ENCODE data around the gene EXOSC10.
"Not testable (repeated sequence)": the region's sequence is repeated elsewhere in the genome, so short reads cannot be mapped to it uniquely, and the experiment has no call there.

The EXOSC10 gene

GRCh38 chr1:11107599-11107998 is 7.9 kb upstream of the EXOSC10 start:
- DNase-seq, result no peak

GRCh38 chr1:11105586-11105985 is 5.9 kb upstream of the EXOSC10 start:
- DNase-seq, result no peak

- no peak for DNase-seq
Measured at GRCh38 chr1:11101347-11101746, 1.7 kb upstream of the EXOSC10 start.

GRCh38 chr1:11100806-11101205 is 1.1 kb upstream of the EXOSC10 start:
- DNase-seq, result not testable (repeated sequence)

- DNase-seq, result no peak
Measured at GRCh38 chr1:11100149-11100493, 452 bp upstream of the EXOSC10 start.

GRCh38 chr1:11098931-11099309 is 749 bp downstream of the EXOSC10 start:
- no peak for DNase-seq

GRCh38 chr1:11083784-11084183 is 15.9 kb downstream of the EXOSC10 start:
- DNase-seq, result not testable (repeated sequence)

- DNase-seq, result no peak
Measured at GRCh38 chr1:11080931-11081330, 18.7 kb downstream of the EXOSC10 start.

GRCh38 chr1:11078631-11079030 is 21.0 kb downstream of the EXOSC10 start:
- no peak for DNase-seq

GRCh38 chr1:11073398-11073797 is 26.3 kb downstream of the EXOSC10 start:
- not testable (repeated sequence) for DNase-seq

GRCh38 chr1:11072216-11072917 is 27.3 kb downstream of the EXOSC10 start:
- DNase-seq, result no peak

- DNase-seq, result no peak
Measured at GRCh38 chr1:11071463-11072215, 28.0 kb downstream of the EXOSC10 start.

- no peak for DNase-seq
Measured at GRCh38 chr1:11070876-11071275, 28.8 kb downstream of the EXOSC10 start.

GRCh38 chr1:11068600-11069473 is 30.8 kb downstream of the EXOSC10 start:
- DNase-seq, result no peak

GRCh38 chr1:11067716-11068599 is 31.7 kb downstream of the EXOSC10 start:
- no peak for DNase-seq

- no peak for DNase-seq
Measured at GRCh38 chr1:11065796-11066195, 33.9 kb downstream of the EXOSC10 start.

GRCh38 chr1:11064942-11065341 is 34.7 kb downstream of the EXOSC10 start:
- no peak for DNase-seq

GRCh38 chr1:11063937-11064537 is 35.6 kb downstream of the EXOSC10 start:
- not testable (repeated sequence) for DNase-seq

- DNase-seq, result peak; percentile 24
Measured at GRCh38 chr1:11062965-11063401, 36.7 kb downstream of the EXOSC10 start.

GRCh38 chr1:11061652-11062365 is 37.9 kb downstream of the EXOSC10 start:
- no peak for DNase-seq
